Activated CD8-positive, alpha-beta memory T cell treated with anti-CD3 and anti-CD28 coated beads, Interleukin-2, amount 10 ng/mL, durations not matched to agents 7 days and 5 days (primary cell): ENCODE results near the gene PACS1. TPM values are rescaled to one million over a fixed set of nuclear protein-coding genes. Genes with fewer than 3 reads are reported as not detected.

ENCODE experiments used
- ATAC-seq: fragments of 150-1000 bp; cut with Tn5 transposase; one replicate; pipeline ENCODE4 v1.10.0; 2021; ENCODE audit warnings: moderate library complexity
- CTCF ChIA-PET: fragments of 350-600 bp; sonication (Branson Sonifier 250); formaldehyde crosslinking; loops from one replicate; lab custom pipeline; 2021; ENCODE audit warnings: antibody characterized with exemption; lab: Charles Lee
- DNase-seq: peaks from one replicate; pipeline ENCODE4 v3.0.0-alpha.2; 2020
- H3K27ac Mint-ChIP-seq: one replicate; pipeline ENCODE4 v1.8.0; 2021; ENCODE audit warnings: mild to moderate bottlenecking, mixed read lengths
- H3K27me3 Mint-ChIP-seq: one replicate; pipeline ENCODE4 v1.8.0; 2021; ENCODE audit warnings: mixed read lengths
- H3K36me3 Mint-ChIP-seq: one replicate; pipeline ENCODE4 v1.8.0; 2021; ENCODE audit warnings: mild to moderate bottlenecking, mixed read lengths
- H3K4me1 Mint-ChIP-seq: one replicate; pipeline ENCODE4 v1.8.0; 2021; ENCODE audit warnings: mixed read lengths
- H3K4me3 Mint-ChIP-seq: one replicate; pipeline ENCODE4 v1.8.0; 2021; ENCODE audit warnings: mild to moderate bottlenecking, moderate library complexity, mixed read lengths
- H3K9me3 Mint-ChIP-seq: one replicate; pipeline ENCODE4 v1.8.0; 2022; ENCODE audit warnings: low read depth, mixed read lengths
- total RNA-seq, 2 experiments: library from RNA; stranded (reverse); gene quantifications; one replicate each; pipeline ENCODE4 v1.2.3, GENCODE V29; 2021

Gene PACS1
- total RNA-seq, 2 experiments from 2014 or later: 96.6 to 104 TPM

DNA sequence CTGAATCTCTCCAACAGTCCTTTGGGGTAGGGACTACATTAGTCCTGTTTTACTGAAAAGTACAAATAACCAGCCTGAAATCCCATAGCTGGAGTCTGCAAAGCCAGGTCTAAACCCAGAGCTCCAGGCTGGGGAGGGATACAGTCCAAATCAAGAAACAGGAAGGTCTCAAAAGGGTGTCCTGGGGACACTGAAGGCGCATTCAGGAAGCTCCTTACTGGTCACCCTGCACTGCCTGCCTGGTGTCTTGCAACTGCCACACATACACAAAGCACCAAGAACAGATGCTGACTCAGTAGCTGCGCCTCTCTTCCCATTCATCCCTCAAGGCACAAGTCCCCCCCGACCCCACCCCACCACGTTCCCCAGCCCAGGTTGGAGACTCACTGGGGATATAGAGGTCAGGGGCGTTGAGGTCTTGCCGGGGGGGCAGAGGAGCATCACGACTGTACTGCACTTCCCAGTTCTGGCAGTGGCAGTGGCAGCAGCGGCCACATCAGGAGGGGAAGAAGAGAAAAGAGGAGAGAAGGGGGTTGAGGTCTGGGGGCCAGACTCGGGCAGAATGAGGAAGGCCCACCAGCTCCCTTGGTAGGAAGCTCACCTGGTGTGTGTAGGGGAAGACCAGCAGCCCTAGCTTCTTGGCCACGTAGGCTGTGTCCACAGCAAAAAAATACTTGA, 217.3 kb downstream of the PACS1 start:
- no peak for DNase-seq
- Mint-ChIP-seq H3K4me3 (peak overlapping the region; percentile 54), H3K4me1 (peaks cover 46% of the 10 kb centered on the region), H3K36me3 (no peaks in the 10 kb centered on the region), H3K9me3 (no peaks in the 10 kb centered on the region), H3K27ac (peak overlapping the region; percentile 52), H3K27me3 (peaks cover 17% of the 10 kb centered on the region)
- CTCF ChIA-PET: interaction anchor here (0.6 to 8.5 kb wide), 7 partner anchors 15 to 65 kb away, joined by 3 to 75 read pairs (median 3); no protein-coding TSS in a partner anchor
- ATAC-seq: no peak

DNA sequence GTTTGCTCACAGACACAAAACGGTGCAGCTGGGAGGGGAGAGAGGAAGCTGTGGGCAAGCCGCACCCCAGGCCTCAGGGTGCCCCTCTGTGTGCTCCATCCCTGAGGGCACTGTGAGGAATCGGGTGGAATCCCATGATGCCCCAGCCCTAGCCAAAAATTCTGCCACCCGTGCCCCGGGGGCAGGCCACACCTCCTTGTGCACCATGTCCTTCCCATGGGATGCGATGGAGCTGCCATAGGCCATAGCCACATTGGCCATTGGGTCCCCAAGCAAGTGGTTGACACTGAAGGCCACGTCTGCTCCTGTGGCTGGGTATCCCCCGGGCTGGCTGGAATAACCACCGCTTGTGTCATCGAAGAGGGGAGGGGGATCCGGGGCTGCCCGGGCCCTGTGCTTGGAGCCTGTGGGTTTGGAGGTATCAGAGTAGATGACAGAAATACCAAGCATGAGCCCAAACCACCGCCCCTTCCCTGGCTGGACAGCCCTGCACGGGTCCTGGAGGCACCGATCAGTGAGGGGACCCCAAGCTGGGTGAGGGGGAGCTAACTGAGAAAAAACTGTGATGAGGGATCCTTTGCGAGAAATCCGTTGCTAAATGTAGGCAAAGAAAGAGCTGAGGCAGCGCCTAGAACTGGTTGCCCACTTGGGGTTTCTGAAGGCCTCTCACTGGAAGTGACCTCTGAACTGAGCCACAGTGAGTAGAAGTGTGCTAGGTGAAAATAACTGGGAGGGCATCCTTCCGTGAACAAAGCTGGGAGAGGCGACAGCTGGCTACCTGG, 218.0 kb downstream of the PACS1 start:
- peak overlapping the region; percentile 91 for H3K4me3 Mint-ChIP-seq
- H3K4me1 Mint-ChIP-seq: peaks cover 43% of the 10 kb centered on the region
- CTCF ChIA-PET: interaction anchor here (0.7 to 8.5 kb wide), 21 partner anchors 8 to 244 kb away, joined by 3 to 75 read pairs (median 4); partner anchors contain the start of genes MRPL11 and RIN1
- DNase-seq (no peak), ATAC-seq (no peak)
- no peaks in the 10 kb centered on the region for H3K9me3 Mint-ChIP-seq
- peaks cover 24% of the 10 kb centered on the region for H3K27me3 Mint-ChIP-seq
- peak overlapping the region; percentile 89 for H3K27ac Mint-ChIP-seq
- no peaks in the 10 kb centered on the region for H3K36me3 Mint-ChIP-seq

DNA sequence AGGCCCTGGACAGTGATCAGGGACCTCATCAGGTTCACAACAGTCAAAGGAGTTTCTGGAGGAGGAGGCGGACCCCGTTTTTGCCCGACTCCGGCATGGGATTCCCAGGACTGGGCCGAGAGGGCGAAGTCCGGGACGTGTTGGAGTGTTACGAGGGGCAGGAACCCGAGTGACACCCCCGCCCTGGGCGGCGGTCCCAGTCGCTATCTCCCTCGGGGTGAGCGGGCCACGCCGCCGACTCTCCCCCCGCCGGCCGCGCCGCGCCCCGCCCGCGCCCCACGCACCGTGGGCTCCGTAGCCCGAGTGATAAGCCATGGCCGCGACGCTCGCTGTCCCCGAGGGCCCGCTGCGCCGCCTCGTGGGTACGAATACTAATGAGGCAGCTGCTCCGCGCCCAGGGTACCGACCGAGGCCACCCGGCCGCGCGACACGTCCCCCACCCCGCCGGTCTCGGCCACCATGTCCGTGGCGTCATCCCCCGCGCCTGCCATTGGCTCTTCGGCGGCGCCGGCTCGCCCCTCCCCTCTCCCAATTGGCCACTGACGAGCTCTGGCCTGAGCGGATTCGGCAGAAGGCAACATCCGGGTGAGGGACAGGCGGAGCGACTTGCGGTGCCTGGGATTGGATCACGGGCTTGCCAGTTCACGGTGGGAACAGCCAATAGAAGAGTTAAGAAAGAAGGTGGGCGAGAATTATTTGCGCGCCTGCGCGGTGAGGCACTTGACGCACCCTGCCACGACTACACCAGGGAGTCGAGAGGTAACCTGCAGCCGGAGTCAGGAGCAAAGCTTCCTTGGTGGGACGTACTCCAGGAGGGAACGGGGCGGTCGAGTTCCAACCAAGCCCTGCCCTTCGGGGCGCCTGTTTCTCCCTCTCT, 218.8 kb downstream of the PACS1 start, which contains the start of gene YIF1A:
Gene YIF1A, minus strand, starts transcription at position 473 of the 877 bp plus-strand sequence. Its CDS starts 158 bp downstream, at position 315.
- CTCF ChIA-PET: interaction anchor here (0.5 to 8.5 kb wide), 26 partner anchors 8 to 244 kb away, joined by 3 to 75 read pairs (median 4); partner anchors contain the start of genes CD248, MRPL11 and RIN1
- Mint-ChIP-seq H3K36me3 (no peaks in the 10 kb centered on the region), H3K9me3 (no peaks in the 10 kb centered on the region), H3K27me3 (peaks cover 30% of the 10 kb centered on the region), H3K27ac (peak within 1 kb of the TSS; percentile 89), H3K4me1 (peaks cover 41% of the 10 kb centered on the region), H3K4me3 (peak within 1 kb of the TSS; percentile 91)
- ATAC-seq: peak; percentile 96
- peak; percentile 100 for DNase-seq

DNA sequence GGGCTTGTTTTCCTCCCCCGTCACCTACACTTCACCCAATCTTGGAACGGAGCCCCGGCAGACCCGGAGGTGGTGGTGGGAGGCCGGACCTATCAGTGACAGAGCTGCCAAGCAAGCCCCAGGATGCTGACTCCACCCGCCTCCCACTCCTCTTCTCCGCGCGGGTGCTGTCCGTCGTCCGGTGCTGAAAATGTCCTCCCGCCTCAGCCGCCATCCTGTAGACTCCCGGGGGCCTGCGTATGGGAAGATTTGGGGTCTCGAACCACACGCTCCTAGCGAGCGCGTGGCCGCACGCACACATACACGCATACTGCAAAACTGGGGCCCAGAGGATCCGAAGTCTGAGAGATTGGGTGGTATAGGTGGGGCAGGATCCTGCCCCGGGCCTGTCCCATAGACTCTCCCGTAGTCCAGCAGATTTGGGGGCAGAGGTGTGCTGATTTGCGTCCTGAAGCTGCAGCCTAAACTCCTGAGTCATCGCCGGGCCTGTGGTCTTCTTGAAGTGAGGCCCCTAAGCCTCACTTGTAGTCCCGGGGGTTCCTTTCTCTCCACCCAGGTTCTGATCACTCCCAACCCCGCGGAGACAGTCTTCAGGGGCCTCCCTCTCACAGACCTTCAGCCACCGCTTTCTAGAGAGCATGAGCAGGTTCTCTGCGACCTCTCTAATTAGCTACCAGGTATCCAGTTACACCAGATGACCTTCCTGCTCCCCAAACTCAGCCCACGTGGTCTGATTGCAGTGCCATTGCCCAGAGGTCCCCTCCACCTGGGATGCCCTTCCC, 219.7 kb downstream of the PACS1 start:
- Mint-ChIP-seq H3K27me3 (peaks cover 30% of the 10 kb centered on the region), H3K4me3 (peak overlapping the region; percentile 91), H3K36me3 (no peaks in the 10 kb centered on the region), H3K27ac (peak overlapping the region; percentile 73), H3K9me3 (no peaks in the 10 kb centered on the region), H3K4me1 (peaks cover 41% of the 10 kb centered on the region)
- CTCF ChIA-PET: interaction anchor here (0.7 to 8.5 kb wide), 20 partner anchors 8 to 245 kb away, joined by 3 to 75 read pairs (median 4); partner anchors contain the start of genes CD248, MRPL11 and RIN1
- peak; percentile 85 for DNase-seq
- ATAC-seq: peak; percentile 57

DNA sequence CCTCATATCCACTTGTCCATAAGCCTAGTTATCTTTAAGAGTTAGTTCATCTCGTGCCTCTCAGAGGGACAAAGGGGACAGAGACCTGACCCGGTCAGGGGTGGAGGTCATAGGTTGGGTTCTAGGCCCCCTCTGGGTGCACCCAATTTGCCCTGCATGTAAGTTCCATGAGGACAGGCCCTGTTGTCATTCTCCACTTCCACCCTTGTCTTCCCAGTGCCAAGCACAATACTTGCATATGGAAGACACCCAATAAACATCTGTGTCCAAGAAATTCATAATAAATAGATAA, 220.2 kb downstream of the PACS1 start:
- Mint-ChIP-seq H3K27ac (no peak overlapping the region), H3K36me3 (no peaks in the 10 kb centered on the region), H3K9me3 (no peaks in the 10 kb centered on the region), H3K27me3 (peaks cover 30% of the 10 kb centered on the region), H3K4me3 (peak overlapping the region; percentile 91), H3K4me1 (peaks cover 41% of the 10 kb centered on the region)
- CTCF ChIA-PET: interaction anchor here (1.5 to 4.1 kb wide), 3 partner anchors 9 to 46 kb away, joined by 4 to 31 read pairs (median 8); partner anchors contain the start of gene RIN1
- ATAC-seq (no peak), DNase-seq (no peak)

DNA sequence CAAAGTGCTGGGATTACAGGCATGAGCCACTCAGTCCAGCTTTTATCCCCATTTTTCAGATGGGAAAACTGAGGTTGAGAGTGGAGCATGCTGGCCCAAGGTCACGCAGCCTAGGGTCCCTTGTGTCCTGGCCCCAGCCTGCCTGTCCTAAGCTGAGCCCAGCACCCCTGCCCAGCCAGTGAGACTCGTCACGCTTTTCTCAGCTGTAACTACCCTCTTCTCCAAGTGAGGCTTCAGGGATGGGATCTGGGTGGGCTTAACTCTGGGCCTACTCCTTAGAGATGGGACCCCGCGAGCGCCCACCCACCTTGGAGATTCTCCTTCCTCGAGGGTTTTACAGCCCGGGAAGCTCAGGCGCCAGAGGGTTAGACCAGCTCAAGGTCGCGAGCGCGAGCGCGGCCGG, 221.2 kb downstream of the PACS1 start:
- H3K36me3 Mint-ChIP-seq: no peaks in the 10 kb centered on the region
- no peaks in the 10 kb centered on the region for H3K9me3 Mint-ChIP-seq
- peaks cover 41% of the 10 kb centered on the region for H3K4me1 Mint-ChIP-seq
- CTCF ChIA-PET: interaction anchor here (0.5 to 4.1 kb wide), 6 partner anchors 9 to 127 kb away, joined by 3 to 31 read pairs (median 4); partner anchors contain the start of gene RIN1
- H3K27ac Mint-ChIP-seq: no peak overlapping the region
- DNase-seq: no peak
- no peak for ATAC-seq
- H3K4me3 Mint-ChIP-seq: no peak overlapping the region
- H3K27me3 Mint-ChIP-seq: peaks cover 30% of the 10 kb centered on the region

DNA sequence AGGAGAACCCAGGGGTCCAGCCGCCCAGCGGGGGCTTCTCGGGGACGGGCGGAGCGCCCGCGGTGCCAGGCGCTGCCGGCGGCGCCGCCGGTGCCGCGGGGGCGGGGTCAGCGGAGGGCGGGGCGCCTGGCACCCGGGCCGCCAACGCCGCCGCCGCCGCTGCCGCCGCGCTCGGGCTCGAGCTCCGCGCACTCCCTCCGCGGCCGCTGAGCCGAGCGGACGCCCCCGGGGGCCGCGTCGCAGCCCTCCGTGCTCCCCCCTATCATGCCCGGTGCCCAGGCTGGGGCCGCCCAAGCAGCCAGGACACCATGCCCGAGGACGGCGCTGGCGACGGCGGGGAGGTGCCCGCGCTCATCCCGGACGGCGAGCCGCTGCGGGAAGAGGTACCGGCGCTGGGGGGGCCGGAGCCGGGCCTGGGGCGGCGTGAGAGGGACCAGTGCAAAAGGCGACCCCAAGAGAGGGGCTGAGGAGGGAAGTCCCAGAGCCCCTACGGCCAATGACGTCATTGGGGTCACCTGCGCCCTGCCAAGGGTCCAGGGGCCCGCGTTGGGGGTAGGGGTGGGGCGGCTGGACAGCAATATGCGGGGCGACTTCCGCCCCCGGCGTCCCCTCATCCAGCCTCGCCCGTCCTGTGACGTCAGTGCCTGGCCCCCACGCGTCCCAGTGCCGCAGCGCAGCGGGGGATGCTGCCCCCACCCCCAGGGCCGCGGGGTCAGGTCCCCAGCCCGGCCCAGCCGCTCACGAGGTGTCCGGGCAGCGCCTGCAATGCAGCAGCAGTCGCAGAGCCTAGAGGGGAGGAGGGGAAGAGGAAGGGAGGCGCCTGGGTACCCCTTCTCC, 221.9 kb downstream of the PACS1 start, which contains the start of gene TMEM151A:
Gene TMEM151A, plus strand, starts transcription at position 189 of the 837 bp plus-strand sequence. Its CDS starts 120 bp downstream, at position 309.
- Mint-ChIP-seq H3K27me3 (peaks cover 30% of the 10 kb centered on the region), H3K4me3 (no peak within 1 kb of the TSS), H3K9me3 (no peaks in the 10 kb centered on the region), H3K27ac (no peak within 1 kb of the TSS), H3K36me3 (no peaks in the 10 kb centered on the region), H3K4me1 (peaks cover 39% of the 10 kb centered on the region)
- CTCF ChIA-PET: interaction anchor here (0.5 to 4.1 kb wide), 6 partner anchors 9 to 126 kb away, joined by 3 to 31 read pairs (median 4); partner anchors contain the start of gene RIN1
- no peak for DNase-seq
- no peak for ATAC-seq

DNA sequence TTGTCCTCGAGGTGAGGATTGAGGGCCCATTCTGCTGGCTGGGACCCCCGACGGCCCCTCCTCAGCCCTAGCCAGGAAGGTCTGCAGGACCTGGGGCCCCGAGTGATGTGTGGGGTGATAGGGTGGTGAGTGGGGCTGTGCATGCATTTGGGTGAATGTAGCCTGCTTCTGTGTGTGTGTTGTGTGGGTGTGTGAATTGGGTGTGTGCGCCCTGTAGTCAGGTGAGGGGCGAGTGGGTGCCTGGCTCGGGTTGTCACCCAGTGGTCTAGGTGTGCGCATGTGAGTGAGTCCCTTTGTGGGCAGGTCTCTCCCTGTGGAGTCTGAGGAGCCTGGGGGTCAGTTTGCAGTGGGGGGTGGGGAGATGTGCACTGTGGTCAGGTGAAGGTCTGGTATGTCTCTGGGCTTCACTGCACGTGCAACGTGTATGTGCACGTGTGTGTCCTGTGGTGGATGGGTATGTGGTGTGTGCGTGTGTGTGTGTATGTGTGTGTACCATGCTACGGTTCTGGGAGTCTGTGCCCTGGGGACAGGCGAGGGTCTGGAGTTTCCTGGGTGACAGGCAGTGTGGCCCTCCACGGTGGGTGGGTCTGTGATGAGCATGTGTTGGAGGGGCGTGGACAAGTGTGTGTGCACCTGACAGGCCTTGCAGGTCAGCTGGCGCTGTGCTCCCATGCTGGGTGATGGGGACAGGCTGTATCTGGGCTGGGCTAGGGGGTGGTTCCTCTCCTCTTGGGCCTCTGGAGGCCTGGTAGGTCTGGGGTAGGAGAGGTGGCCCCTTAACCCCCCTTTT, 222.7 kb downstream of the PACS1 start:
- ATAC-seq (no peak), DNase-seq (no peak)
- Mint-ChIP-seq H3K4me1 (peaks cover 31% of the 10 kb centered on the region), H3K27ac (no peak overlapping the region), H3K9me3 (no peaks in the 10 kb centered on the region), H3K4me3 (no peak overlapping the region), H3K36me3 (no peaks in the 10 kb centered on the region), H3K27me3 (peaks cover 30% of the 10 kb centered on the region)
- CTCF ChIA-PET: no interaction called here

DNA sequence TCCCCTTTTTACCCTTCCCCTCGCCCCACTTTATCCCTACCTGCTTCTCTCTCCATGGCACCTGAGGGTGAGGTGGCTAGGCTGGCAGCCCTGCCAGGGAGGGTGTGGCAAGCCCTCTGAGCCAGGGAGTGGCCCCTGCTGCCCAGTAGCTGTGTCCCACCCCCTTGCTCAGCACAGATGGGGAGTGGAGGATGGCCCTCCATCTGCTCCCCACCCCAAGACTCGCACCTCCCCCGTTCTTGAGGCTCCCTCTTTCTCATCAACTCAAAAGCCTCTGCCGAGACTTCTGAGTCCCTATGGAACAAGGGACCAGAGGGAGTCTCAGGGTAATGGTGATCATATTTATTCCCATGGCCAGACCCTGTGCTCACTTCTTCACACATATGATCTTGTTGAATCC, 223.3 kb downstream of the PACS1 start:
- no peaks in the 10 kb centered on the region for H3K36me3 Mint-ChIP-seq
- peaks cover 26% of the 10 kb centered on the region for H3K4me1 Mint-ChIP-seq
- no peaks in the 10 kb centered on the region for H3K9me3 Mint-ChIP-seq
- ATAC-seq (no peak), DNase-seq (no peak)
- no peak overlapping the region for H3K4me3 Mint-ChIP-seq
- H3K27ac Mint-ChIP-seq: no peak overlapping the region
- H3K27me3 Mint-ChIP-seq: peaks cover 30% of the 10 kb centered on the region
- CTCF ChIA-PET: interaction anchor here (0.7 to 1.5 kb wide), 2 partner anchors 11 to 18 kb away, joined by 3 read pairs; no protein-coding TSS in a partner anchor

DNA sequence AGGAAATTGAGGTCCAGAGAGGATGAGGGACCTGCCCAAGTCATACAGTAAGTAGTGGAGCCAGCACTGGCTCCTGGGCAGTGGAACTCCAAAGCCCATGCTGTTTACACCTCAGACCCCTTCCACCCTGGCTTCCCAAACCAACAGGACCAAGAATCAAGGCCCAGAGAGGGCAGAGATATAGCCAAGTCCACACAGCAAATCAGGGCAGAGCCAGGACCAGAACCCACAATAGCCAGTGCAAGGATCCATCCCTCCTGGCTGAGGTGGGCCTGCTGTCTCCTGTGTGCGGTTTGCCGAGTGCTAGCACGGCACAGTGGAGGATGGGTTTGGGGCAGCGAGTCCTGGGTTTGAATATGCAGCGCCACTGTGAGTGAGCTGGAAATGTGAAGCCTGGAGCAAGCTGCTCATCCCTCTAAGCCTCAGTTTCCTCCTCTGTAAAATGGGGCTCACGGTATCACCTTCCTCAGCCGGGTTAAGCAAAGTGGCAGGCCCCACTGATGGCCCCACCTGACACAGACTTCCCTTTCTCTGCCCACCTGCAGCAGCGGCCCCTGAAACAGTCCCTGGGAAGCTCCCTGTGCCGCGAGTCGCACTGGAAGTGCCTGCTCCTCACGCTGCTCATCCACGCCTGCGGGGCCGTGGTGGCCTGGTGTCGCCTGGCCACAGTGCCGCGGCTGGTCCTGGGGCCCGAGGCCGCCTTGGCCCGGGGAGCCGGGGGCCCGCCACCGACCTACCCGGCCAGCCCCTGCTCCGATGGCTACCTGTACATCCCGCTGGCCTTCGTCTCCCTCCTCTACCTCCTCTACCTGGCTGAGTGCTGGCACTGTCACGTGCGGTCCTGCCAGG, 223.9 kb downstream of the PACS1 start:
- no peak overlapping the region for H3K27ac Mint-ChIP-seq
- peaks cover 30% of the 10 kb centered on the region for H3K27me3 Mint-ChIP-seq
- no peaks in the 10 kb centered on the region for H3K9me3 Mint-ChIP-seq
- ATAC-seq: no peak
- DNase-seq: no peak
- H3K4me3 Mint-ChIP-seq: no peak overlapping the region
- CTCF ChIA-PET: interaction anchor here (0.7 to 1.5 kb wide), 2 partner anchors 11 to 17 kb away, joined by 3 read pairs; no protein-coding TSS in a partner anchor
- no peaks in the 10 kb centered on the region for H3K36me3 Mint-ChIP-seq
- peaks cover 24% of the 10 kb centered on the region for H3K4me1 Mint-ChIP-seq
